ENCODE measurements around the gene C17orf107.
"Not testable (repeated sequence)": the region's sequence is repeated elsewhere in the genome, so short reads cannot be mapped to it uniquely, and the experiment has no call there.

Gene C17orf107

GRCh38 chr17:4861052-4861451, 38.3 kb upstream of the C17orf107 start:
- DNase-seq (ENCODE audit: low read depth), result no peak
- no peak overlapping the region for H3K4me3 ChIP-seq (ENCODE audit: low read length)
- no peak for TF ChIP-seq CTCF (conservative IDR thresholded peaks at IDR 0.05; ENCODE audit: low read length)

- no peak for TF ChIP-seq CTCF (conservative IDR thresholded peaks at IDR 0.05; ENCODE audit: low read length)
- H3K4me3 ChIP-seq (ENCODE audit: low read length), result no peak overlapping the region
- DNase-seq (ENCODE audit: low read depth), result no peak
Measured at GRCh38 chr17:4862720-4863119, 36.6 kb upstream of the C17orf107 start.

GRCh38 chr17:4863321-4863720, 36.0 kb upstream of the C17orf107 start:
- no peak for DNase-seq (ENCODE audit: low read depth)
- no peak for TF ChIP-seq CTCF (conservative IDR thresholded peaks at IDR 0.05; ENCODE audit: low read length)
- no peak overlapping the region for H3K4me3 ChIP-seq (ENCODE audit: low read length)

GRCh38 chr17:4867535-4867934, 31.8 kb upstream of the C17orf107 start:
- H3K4me3 ChIP-seq (ENCODE audit: low read length); DNase-seq (ENCODE audit: low read depth): not testable (repeated sequence)

- DNase-seq (ENCODE audit: low read depth), result not testable (repeated sequence)
Measured at GRCh38 chr17:4869058-4869998, 30.0 kb upstream of the C17orf107 start.

GRCh38 chr17:4870855-4871254, 28.5 kb upstream of the C17orf107 start:
- no peak for DNase-seq (ENCODE audit: low read depth)
- TF ChIP-seq CTCF (conservative IDR thresholded peaks at IDR 0.05; ENCODE audit: low read length), result no peak
- H3K4me3 ChIP-seq (ENCODE audit: low read length), result no peak overlapping the region

More at GRCh38 chr17:4869058-4869998, 30.0 kb upstream of the C17orf107 start:
- H3K4me3 ChIP-seq (ENCODE audit: low read length), result not testable (repeated sequence)

GRCh38 chr17:4872786-4873185, 26.6 kb upstream of the C17orf107 start:
- no peak for TF ChIP-seq CTCF (conservative IDR thresholded peaks at IDR 0.05; ENCODE audit: low read length)
- H3K4me3 ChIP-seq (ENCODE audit: low read length), result no peak overlapping the region
- DNase-seq (ENCODE audit: low read depth), result no peak

- H3K4me3 ChIP-seq (ENCODE audit: low read length), result no peak overlapping the region
- DNase-seq (ENCODE audit: low read depth), result no peak
- TF ChIP-seq CTCF (conservative IDR thresholded peaks at IDR 0.05; ENCODE audit: low read length), result no peak
Measured at GRCh38 chr17:4877089-4877488, 22.2 kb upstream of the C17orf107 start.
